NCI-H748 treated with DMSO at 0.1 percent for 48 hours (cell line): ENCODE results near the gene CAPS2.
"Not testable (repeated sequence)": the region's sequence is repeated elsewhere in the genome, so short reads cannot be mapped to it uniquely, and the experiment has no call there.

Source experiments
- DNase-seq: peaks from one replicate; lab custom pipeline; 2025; lab: John Stamatoyannopoulos, UW

Gene CAPS2

DNA sequence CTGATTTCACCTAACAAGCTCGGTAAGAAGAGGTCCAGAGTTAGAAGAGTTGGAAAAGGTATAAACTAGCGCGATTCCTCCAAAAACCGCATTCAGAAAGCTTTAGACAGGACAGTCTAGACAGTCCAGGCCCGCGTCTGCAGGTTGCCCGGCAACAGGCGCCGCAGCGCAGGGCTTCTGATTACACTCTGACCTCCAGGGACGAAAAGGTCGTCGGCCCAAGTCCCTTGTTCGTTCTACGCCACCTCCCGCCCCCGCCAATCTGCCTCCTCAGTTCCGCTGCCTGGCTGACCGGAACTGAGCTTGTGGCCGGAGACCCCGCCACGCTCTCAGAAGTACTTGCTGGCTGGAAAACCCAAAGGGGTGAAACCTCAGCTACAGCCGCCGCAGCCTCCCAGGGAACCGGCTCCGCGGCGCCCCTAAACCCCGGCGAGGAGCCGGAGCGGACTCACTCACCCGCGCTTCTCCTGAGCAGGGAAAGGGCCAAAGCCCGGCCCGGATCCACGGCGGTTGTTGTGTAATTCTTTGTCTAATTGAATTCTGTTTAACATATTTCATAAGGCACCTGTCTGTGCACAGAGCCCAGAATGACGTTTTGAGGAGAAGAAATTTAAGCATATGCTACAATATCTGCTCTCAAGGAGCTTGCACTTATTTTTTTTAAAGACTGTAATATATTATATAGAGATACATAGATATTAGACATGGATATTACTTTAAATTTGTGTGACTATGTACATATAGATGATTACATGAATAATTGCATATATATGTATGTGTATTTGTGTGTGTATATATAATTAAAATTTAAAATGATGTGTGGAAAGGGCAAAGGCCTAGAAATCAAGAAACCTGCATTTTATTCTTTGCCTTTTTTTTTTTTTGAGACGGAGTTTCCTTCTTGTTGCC lies at the start of gene CAPS2:
Gene CAPS2, minus strand, starts transcription at position 407 of the 909 bp plus-strand sequence. CDS start 3,826 bp downstream, outside the sequence.
- no peak for DNase-seq

DNA sequence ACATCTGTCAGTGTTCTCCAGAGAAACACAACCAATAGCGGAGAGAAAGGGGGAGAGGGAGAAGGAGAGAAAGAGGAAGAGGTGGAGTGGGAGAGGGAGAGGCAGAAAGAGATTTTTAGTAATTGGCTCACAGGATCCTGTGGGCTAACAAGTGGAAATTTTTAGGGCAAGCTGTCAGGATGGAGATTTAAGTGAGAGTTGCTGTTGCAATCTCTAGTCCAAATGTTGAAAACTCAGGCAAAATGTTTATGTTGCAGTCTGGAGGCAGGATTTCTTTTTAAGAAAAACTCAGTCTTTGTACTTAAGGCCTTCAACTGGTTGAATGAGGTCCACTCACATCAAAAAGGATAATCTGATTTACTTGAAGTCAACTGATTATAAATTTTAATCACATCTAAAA lies 48.2 kb upstream of the CAPS2 start:
- no peak for DNase-seq

DNA sequence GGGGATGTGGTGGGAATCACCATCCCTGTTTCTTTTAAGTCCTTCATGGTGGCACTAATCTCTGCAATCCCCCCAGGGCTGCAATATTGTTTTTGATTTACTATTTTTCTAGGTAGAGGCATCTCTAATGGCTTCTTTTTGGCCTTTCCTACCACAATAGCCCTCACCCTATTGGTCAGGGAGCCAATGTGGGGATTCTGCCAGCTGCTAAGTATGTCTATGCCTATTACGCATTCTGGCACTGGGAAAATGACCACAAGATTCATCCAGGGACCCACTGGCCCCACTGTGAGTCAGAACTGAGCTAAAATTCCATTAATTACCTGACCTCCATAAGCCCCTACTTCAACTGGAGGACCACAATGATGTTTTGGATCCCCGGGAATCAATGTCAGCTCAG lies 44.8 kb upstream of the CAPS2 start:
- DNase-seq, result no peak

DNA sequence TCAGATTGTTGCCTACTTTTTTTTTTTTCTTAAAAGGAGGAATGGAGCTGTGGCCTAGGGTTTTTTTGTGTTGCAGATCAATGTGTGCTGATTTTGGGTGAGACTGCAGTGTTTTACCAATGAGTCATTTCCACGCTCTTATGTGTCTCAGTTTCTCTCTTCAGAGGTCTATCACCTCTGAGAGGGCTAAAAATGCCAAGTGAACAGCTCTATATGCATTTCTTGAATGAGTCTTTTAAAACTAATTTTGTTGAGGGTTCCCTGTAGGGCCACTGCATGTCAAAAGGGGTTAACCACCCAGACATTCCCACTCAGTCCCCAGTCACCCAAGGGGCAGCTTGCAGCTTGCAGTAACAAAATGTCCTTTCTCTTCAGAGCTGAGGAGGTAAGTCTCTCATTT lies 36.5 kb upstream of the CAPS2 start:
- no peak for DNase-seq

DNA sequence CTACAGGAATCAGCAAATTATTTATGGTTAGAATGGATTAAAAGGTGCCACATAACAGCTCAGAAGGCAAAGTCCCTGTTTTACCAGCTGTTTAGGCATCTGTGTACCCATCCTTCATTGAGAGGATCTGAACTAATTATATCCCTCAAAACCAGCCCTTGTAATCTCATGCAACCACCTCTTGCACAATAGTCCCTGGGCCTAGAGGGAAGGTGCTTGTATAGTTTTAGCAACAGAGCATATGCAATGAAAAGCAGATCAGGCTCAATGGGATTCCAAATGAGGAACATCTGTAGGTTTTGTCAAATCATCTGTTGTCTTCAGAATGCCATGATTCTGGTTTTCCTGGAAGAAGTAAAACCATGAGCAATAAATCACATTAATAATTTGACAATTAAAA lies 34.8 kb upstream of the CAPS2 start:
- DNase-seq, result no peak

DNA sequence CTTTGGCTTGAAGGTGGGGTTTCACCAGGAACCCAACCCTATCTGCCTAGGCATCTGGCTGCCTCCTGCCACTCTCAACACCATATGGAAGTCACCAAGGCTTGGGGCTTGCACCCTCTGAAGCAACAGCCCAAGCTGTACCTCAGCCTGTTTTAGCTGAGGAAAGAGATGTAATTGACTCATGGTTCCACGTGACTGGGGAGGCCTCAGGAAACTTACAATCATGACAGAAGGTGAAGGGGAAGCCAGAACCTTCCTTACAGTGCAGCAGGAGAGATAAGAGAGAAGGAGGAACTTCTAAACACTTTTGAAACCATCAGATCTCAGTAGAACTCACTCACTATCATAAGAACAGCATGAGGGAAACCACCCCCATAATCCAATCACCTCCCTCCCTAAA lies 31.3 kb upstream of the CAPS2 start:
- no peak for DNase-seq

DNA sequence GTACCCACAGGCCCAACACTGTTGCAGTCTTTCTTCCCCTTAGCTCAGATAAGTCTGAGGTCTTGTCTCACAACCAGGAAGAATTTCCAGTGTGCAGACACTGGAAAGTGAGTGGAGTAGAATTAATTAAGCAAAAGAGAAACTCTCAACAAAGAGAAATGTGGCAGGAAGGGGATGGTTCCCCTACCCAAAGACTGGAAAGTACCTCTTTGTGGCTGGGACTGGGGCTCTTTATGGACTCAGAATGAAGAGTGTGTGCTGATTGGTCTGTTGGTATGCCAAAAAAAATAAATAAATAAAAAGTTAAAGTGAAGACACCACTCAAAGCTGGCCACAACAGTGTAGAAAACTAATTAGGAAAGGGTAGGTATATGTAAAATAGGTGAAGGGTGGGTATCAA lies 30.8 kb upstream of the CAPS2 start:
- no peak for DNase-seq

DNA sequence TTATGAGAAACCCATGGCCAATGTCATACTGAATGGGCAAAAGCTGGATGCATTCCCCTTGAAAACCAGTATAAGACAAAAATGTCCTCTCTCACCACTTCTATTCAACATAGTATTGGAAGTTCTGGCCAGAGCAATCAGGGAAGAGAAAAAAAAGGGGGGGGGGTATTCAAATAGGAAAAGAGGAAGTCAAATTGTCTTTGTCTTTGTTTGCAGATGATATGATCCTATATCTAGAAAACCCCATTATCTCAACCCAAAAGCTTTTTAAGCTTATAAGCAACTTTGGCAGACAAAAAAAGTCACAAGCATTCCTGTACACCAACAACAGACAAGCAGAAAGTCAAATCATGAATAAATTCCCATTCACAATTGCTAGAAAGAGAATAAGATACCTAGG lies 23.9 kb upstream of the CAPS2 start:
- DNase-seq, result no peak

DNA sequence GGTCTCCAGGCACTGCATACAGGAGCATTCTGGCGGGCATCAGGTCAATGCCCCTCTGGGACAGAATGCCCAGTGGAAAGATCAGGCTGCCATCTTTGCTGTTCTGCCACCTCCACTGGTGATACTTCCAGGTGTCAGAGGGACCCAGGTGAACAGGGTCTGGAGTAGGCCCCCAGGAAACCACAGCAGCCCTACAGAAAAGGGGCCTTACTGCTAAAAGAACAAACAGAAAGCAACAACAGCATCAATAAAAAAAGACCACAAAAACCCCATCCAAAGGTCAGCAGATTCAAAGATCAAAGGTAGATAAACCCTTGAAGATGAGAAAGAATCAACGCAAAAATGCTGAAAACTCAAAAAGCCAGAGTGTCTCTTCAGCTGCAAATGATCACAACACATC lies 20.3 kb upstream of the CAPS2 start:
- no peak for DNase-seq

DNA sequence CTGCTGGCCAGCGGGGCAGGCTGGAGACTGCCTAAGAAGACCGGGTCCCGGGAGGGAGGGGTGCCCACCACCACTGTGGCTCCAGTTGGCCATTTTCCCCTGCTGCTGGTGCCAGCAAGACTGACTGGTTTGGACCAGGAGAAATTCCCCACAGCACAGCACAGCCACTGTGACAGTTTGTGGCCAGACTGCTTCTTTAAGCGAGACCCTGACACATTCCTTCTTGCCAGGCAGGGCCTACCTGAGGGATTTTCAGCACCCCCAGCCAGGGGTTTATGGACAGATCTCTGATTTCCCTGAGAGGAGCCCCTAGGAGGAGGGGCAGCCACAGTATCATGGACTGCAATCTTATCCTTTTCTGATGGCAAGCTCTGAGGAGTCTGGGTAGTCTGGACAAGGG lies 19.8 kb upstream of the CAPS2 start:
- no peak for DNase-seq

DNA sequence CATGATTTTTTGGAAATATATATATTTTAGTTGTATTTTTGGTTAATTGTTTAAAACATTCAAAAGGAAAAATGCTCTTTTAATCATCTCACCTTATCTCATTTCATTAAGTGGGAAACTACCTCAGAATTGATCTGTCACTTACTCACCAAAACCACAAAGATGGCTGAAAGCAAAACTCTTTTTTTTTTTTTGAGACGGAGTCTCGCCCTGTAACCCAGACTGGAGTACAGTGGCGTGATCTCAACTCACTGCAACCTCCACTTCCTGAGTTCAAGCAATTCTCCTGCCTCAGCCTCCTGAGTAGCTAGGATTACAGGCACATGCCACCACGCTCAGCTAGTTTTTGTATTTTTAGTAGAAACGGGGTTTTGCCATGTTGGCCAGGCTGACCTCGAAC lies 16.1 kb upstream of the CAPS2 start:
- not testable (repeated sequence) for DNase-seq

DNA sequence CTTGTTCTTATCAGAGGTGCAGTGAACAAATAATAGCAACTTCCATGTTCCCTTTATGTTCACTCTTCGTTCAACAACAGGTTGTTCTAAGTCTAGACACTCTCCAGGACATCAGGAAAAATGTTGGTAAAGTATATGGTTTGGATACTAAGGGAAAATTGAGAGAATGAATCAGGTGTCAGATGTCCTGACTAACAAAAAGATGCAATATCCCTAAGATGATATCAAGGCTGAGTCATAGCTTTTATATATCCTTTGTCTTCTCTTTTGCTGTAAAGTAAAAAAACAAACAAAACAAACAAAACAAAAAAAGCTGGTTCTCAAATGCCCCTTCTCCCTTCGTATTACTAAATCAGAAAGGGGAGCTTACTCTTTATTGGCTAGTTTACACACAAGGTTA lies 15.4 kb upstream of the CAPS2 start:
- DNase-seq, result no peak

DNA sequence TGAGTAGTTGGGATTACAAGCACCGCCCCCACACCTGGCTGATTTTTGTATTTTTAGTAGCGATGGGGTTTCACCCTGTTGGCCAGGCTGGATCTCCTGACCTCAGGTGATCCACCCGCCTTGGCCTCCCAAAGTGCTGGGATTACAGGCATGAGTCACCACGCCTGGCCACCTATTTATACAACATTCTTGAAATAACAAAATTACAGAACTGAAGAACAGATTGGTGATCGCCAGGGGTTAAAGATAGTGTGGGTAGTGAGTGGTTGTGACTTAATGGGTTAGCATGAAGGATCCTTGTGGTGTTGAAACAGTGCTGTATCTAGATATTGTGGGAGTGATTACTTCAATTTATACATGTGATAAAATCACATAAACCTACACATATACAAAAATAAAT lies 11.7 kb upstream of the CAPS2 start:
- no peak for DNase-seq

DNA sequence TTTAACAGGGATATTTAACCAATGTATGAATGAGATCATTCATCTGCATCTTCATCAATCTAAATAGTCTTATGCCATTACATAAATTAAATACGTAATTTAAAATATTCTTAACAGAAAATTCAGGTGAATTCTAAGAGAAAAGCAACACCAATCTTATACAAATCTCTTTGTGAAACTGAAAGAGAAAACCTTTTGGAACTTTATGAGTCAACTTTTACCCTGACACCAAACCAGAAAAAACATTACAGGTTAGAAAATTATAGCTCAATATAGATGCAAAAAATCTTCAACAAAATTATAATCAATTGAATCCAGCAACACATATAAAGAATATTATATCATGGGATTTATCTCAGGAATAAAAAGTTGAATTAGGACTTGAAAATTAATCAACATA lies 7.8 kb upstream of the CAPS2 start:
- DNase-seq, result no peak

DNA sequence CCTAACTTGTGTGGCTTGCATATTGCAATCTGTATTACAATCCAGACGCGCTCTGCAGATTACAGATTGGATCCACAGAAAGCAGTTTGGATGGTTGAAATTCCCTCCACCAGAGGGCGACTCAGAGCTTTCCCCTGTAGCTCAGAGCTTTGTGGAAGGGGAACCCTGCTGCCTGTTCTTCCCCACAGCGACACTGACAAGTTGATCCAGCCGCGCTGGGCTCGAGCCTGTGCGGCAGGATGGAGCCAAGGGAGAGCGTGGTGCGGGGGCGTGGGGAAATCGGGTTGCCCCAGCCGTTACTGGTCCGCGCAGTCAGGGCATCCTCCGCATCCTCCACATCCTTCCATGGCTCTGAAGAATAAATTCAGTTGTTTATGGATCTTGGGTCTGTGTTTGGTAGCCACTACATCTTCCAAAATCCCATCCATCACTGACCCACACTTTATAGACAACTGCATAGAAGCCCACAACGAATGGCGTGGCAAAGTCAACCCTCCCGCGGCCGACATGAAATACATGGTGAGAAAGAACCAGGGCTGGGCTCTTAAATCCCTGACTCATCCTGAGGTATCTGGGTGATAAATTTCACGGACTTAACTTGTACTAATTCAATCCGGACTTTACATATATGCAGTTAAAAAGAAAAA lies 4.4 kb upstream of the CAPS2 start, which contains the start of gene GLIPR1L1:
Gene GLIPR1L1, plus strand, starts transcription at position 287 of the 647 bp plus-strand sequence. Its CDS starts 59 bp downstream, at position 346.
- DNase-seq, result peak; percentile 67

DNA sequence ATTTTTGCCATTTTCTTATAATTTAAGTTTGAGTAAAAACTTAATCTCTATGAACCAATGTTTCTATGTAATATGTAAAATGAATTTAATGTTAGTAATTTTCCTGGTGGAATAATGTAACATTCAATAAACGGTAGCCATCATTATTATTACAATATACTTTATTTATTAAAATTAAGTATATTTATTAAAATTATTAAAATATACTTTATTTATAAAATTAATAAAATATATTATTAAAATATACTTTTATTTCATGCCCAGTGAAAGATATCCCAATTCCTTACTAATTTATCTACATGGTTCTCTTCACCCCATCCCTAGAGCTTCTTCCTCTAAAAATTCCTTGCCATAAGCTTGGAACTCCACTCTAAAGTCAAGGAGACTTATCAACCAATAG lies 2.5 kb downstream of the CAPS2 start:
- DNase-seq, result no peak

DNA sequence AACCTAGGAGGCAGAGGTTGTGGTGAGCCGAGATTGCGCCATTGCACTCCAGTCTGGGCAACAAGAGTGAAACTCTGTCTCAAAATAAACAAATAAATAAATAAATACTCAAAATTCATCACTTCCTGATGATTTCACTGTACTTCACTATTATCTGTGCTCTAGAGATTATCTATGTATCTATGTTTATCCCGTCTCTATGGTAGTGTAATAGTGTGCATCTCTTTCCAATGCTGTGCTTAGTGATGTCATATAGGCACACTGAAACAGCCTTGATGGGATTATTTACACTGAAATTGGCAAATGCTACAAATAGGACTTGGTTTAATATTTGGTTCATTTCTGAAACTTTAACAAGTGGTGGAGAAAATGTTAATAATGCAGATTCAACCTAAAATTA lies 6.5 kb downstream of the CAPS2 start:
- no peak for DNase-seq

DNA sequence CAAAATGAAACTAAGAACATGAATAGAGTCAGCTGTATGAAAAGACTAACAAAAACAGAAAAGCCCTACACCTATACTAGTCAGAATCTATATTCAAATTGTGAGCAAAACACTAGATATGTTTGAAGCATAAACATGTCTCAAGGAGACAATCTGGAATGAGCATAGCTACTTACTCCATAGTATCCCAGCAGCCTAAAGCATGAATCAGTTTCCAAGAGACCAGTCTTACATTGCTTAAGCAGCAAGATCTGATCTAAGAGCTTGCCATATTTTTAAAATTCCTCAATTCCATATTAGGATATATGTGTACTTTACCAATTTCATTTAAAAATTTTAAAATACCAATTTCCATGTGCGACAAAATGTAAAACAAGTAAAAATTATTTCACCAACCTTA lies 7.7 kb downstream of the CAPS2 start:
- no peak for DNase-seq

DNA sequence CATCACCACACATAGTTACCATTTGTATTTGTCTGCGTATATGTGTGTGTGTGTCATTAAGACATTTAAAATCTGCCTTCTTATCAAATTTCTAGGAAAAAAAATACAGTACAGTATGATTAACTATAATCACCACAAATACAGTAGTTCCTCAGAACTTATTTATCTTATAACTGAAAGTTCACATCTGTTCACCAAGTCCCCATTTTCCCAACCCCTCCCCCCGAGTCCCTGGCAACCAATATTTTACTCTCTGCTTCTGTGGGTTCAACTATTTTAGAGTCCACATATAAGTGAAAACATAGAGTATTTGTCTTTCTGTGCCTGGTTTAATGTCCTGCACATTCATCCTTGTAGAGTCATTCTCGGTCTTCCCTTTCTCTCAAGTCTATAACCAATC lies 12.3 kb downstream of the CAPS2 start:
- DNase-seq, result no peak

DNA sequence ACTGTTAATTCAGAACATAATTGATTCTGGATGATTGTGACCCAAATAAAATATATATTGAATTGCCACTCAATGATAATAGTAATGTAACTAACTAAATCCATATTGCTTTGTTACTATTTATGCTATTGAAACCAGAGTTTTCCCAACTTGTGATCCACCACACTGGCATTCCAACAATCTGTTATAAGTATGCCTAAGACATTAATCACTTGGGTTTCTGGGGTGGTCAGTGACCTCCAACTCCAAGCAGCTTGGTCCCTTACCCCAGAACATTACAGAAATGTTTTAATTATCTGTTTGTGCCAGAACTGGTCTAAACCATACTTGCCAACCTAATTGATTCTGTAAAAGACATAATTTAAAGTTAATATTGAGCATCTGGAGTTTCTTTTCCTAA lies 14.6 kb downstream of the CAPS2 start:
- no peak for DNase-seq

DNA sequence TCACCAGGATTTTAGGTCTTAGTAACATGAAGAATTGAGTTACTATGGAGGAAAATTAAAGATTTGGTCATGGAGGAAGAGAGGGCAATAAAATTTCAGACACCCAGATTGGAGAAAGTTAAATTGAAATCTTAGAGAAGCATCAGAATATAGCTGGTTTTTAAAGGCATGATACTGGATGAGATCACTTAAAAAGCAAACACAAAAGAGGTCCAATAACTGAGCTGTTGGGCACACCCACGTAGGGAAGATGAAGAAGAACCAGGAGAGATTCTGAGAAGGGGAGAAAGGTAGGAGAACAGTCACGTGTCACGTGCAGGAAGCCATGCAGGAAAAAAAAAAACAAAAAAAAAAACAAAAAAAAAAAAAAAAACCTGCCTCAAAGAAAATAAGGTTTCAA lies 18.8 kb downstream of the CAPS2 start:
- no peak for DNase-seq

DNA sequence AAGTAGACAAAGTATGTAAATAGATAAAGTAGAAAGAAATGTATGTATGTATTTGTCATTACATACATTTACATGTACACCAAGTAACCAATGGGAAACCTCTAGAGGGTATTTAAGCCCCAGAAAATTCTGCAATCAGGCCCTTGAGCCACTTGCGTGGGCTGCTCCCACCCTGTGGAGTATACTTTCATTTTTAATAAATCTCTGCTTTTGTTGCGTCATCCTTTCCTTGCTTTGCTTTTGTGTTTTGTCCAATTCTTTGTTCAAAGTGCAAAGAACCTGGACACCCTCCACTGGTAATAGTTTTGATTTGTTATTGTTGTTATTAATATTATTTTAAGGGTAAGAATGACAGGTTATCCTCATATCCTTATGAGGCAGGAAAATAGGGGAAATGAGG lies 21.8 kb downstream of the CAPS2 start:
- no peak for DNase-seq
